GM18951 (cell line): ENCODE measurements around the gene C10orf53.

Experiments used
- POLR2A ChIP-seq: IDR thresholded peaks from 4 replicates; pipeline ENCODE4 v1.6.1; 2011; ENCODE audit warnings: mild to moderate bottlenecking; ENCODE audit not compliant: insufficient read length, insufficient read depth; ENCODE audit errors: extremely low read depth
- in situ Hi-C: fragments of 300-500 bp; cut with MboI; formaldehyde crosslinking; loops from one replicate; pipeline ENCODE4 v1.12.0; 2022; ENCODE audit warnings: low sequenced_read_pairs, mixed read lengths, inconsistent platforms; ENCODE audit not compliant: unreplicated experiment

The C10orf53 gene

GRCh38 chr10:49682879-49683278, 3.4 kb downstream of the C10orf53 start:
- no peak for TF ChIP-seq POLR2A

GRCh38 chr10:49686651-49687050, 7.2 kb downstream of the C10orf53 start:
- TF ChIP-seq POLR2A = no peak

More at GRCh38 chr10:49682879-49683278, 3.4 kb downstream of the C10orf53 start:
- in situ Hi-C loops = no loop called here

GRCh38 chr10:49688261-49688846, 8.9 kb downstream of the C10orf53 start:
- in situ Hi-C loops = no loop called here
- TF ChIP-seq POLR2A = no peak

More at GRCh38 chr10:49686651-49687050, 7.2 kb downstream of the C10orf53 start:
- in situ Hi-C loops = no loop called here

- no peak for TF ChIP-seq POLR2A
Measured at GRCh38 chr10:49688920-49689319, 9.5 kb downstream of the C10orf53 start.

GRCh38 chr10:49689882-49690510, 10.5 kb downstream of the C10orf53 start:
- TF ChIP-seq POLR2A = no peak
- in situ Hi-C loops = no loop called here

More at GRCh38 chr10:49688920-49689319, 9.5 kb downstream of the C10orf53 start:
- in situ Hi-C loops = no loop called here

GRCh38 chr10:49690698-49691356, 11.4 kb downstream of the C10orf53 start:
- in situ Hi-C loops = no loop called here
- no peak for TF ChIP-seq POLR2A

GRCh38 chr10:49691588-49691987, 12.1 kb downstream of the C10orf53 start:
- in situ Hi-C loops = no loop called here
- no peak for TF ChIP-seq POLR2A

- in situ Hi-C loops = no loop called here
- no peak for TF ChIP-seq POLR2A
Measured at GRCh38 chr10:49694466-49694865, 15.0 kb downstream of the C10orf53 start.

GRCh38 chr10:49696311-49696710, 16.9 kb downstream of the C10orf53 start:
- in situ Hi-C loops = no loop called here
- no peak for TF ChIP-seq POLR2A

- in situ Hi-C loops = no loop called here
- TF ChIP-seq POLR2A = no peak
Measured at GRCh38 chr10:49698679-49699078, 19.2 kb downstream of the C10orf53 start.

GRCh38 chr10:49700211-49700610, 20.8 kb downstream of the C10orf53 start:
- TF ChIP-seq POLR2A = no peak
- in situ Hi-C loops = no loop called here

- TF ChIP-seq POLR2A = no peak
- in situ Hi-C loops = no loop called here
Measured at GRCh38 chr10:49700997-49701396, 21.5 kb downstream of the C10orf53 start.

GRCh38 chr10:49707585-49707984, 28.1 kb downstream of the C10orf53 start:
- TF ChIP-seq POLR2A = no peak
- in situ Hi-C loops = no loop called here

GRCh38 chr10:49709934-49710333, 30.5 kb downstream of the C10orf53 start:
- TF ChIP-seq POLR2A = no peak
- in situ Hi-C loops = no loop called here
